ENCODE results near the gene CRY2. TPM values are rescaled to one million over a fixed set of nuclear protein-coding genes. Genes with fewer than 3 reads are reported as not detected.
A peak's percentile ranks its signal among the peaks of the same experiment; 100 is the strongest.

Gene CRY2
- total RNA-seq, 2 experiments from 2014 or later, result 248 TPM

DNA sequence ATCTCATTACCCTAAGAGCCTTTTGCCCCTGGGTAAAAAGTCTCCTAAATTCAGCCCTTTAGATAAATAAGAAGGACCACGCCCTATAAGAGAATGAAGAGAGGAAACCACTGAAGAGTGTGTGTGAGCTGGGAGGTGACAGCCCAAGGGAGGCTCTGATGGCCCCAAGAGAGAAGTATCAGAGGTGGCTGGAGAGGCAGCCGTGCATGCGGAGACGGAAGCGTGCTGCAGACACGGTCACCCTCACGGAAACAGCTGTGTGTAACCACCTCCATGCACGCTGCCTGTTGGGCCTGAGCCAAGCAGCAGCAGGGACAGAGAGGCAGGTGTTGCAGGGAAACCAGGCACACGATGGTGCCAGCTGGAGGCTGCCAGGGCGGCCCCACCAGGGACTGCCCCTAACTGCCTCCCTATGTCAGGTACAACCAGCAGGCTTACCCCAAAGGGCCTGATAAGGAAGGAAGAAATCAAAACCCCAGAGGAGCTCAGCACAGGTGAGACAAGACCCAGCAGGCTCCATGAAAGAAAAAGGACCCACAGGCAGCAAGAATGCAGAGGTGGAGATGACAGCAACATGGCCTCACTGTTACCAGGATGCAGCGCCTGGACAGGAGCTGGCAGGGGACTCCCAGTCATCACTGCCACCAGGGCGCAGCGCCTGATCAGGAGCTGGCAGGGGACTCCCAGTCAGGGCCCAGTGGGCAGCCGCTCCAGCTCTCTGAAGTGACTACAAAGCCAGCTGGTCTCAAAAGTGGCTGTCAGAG, 82.9 kb downstream of the CRY2 start:
- no peaks in the 10 kb centered on the region for H3K9me3 Mint-ChIP-seq
- H3K36me3 Mint-ChIP-seq (ENCODE audit: low read depth), result peaks cover 34% of the 10 kb centered on the region
- peak in 7 of 14 experiments; percentile 30 to 74 (median 49) for DNase-seq
- POLR2A ChIA-PET, result interaction anchor here (0.6 to 2.6 kb wide), 2 partner anchors 12 to 52 kb away, joined by 3 to 22 read pairs; partner anchors contain the start of gene PEX16
- ATAC-seq (ENCODE audit: poor library complexity), result peak; percentile 80
- H3K27me3 Mint-ChIP-seq, result no peaks in the 10 kb centered on the region
- H3K4me1 Mint-ChIP-seq (ENCODE audit: low read depth), result peaks cover 25% of the 10 kb centered on the region
- Histone ChIP-seq H3K4me1 (ENCODE audit: insufficient read depth, low read length) (peaks cover 46% of the 10 kb centered on the region), H3K27me3 (ENCODE audit: control insufficient read depth in 1 of 2, insufficient read depth in 2 of 2, low read length in 2 of 2) (no peaks in the 10 kb centered on the region), H3K27ac (ENCODE audit: low read depth in 1 of 2, low read length in 2 of 2) (peak overlapping the region; percentile 26 to 68), H3K36me3 (ENCODE audit: insufficient read depth, low read length) (peaks cover 29% of the 10 kb centered on the region), H3K9me3 (ENCODE audit: control insufficient read depth in 1 of 2, insufficient read depth in 1 of 2, low read length in 2 of 2) (no peaks in the 10 kb centered on the region), H3K4me3 (ENCODE audit: low read length) (peak overlapping the region; percentile 7)
- TF ChIP-seq, protein P1, sequence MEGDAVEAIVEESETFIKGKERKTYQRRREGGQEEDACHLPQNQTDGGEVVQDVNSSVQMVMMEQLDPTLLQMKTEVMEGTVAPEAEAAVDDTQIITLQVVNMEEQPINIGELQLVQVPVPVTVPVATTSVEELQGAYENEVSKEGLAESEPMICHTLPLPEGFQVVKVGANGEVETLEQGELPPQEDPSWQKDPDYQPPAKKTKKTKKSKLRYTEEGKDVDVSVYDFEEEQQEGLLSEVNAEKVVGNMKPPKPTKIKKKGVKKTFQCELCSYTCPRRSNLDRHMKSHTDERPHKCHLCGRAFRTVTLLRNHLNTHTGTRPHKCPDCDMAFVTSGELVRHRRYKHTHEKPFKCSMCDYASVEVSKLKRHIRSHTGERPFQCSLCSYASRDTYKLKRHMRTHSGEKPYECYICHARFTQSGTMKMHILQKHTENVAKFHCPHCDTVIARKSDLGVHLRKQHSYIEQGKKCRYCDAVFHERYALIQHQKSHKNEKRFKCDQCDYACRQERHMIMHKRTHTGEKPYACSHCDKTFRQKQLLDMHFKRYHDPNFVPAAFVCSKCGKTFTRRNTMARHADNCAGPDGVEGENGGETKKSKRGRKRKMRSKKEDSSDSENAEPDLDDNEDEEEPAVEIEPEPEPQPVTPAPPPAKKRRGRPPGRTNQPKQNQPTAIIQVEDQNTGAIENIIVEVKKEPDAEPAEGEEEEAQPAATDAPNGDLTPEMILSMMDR (IDR thresholded peaks at IDR 0.05), result no peak
- CTCF ChIA-PET, result no interaction called here
- intact Hi-C loops (cut with DNase I, micrococcal nuclease), result no loop called here
- H3K27ac Mint-ChIP-seq, result peak overlapping the region; percentile 82
- peak overlapping the region; percentile 64 for H3K4me3 Mint-ChIP-seq

- intact Hi-C loops (cut with DNase I, micrococcal nuclease), result no loop called here
- Mint-ChIP-seq H3K9me3 (no peaks in the 10 kb centered on the region), H3K27me3 (no peaks in the 10 kb centered on the region), H3K27ac (peak overlapping the region; percentile 82), H3K4me3 (no peak overlapping the region), H3K36me3 (ENCODE audit: low read depth) (peaks cover 43% of the 10 kb centered on the region), H3K4me1 (ENCODE audit: low read depth) (peaks cover 25% of the 10 kb centered on the region)
- DNase-seq (no peak), ATAC-seq (ENCODE audit: poor library complexity) (no peak)
- H3K9me3 ChIP-seq (ENCODE audit: control insufficient read depth in 1 of 2, insufficient read depth in 1 of 2, low read length in 2 of 2), result no peaks in the 10 kb centered on the region
- H3K4me3 ChIP-seq (ENCODE audit: low read length), result no peak overlapping the region
- peaks cover 46% of the 10 kb centered on the region for H3K4me1 ChIP-seq (ENCODE audit: insufficient read depth, low read length)
- ChIA-PET POLR2A (interaction anchor here (2.6 kb wide), 1 partner anchor 13 kb away, joined by 22 read pairs; the partner anchor contains the start of gene PEX16), CTCF (no interaction called here)
- H3K27me3 ChIP-seq (ENCODE audit: control insufficient read depth in 1 of 2, insufficient read depth in 2 of 2, low read length in 2 of 2), result no peaks in the 10 kb centered on the region
- TF ChIP-seq, protein P1 (IDR thresholded peaks at IDR 0.05), result no peak
- H3K36me3 ChIP-seq (ENCODE audit: insufficient read depth, low read length), result peaks cover 37% of the 10 kb centered on the region
- peak overlapping the region in 1 of 2 donors; percentile 68 for H3K27ac ChIP-seq (ENCODE audit: low read depth in 1 of 2, low read length in 2 of 2)
These were observed 83.8 kb downstream of the CRY2 start for GRCh38 chr11:45930951-45931570.

DNA sequence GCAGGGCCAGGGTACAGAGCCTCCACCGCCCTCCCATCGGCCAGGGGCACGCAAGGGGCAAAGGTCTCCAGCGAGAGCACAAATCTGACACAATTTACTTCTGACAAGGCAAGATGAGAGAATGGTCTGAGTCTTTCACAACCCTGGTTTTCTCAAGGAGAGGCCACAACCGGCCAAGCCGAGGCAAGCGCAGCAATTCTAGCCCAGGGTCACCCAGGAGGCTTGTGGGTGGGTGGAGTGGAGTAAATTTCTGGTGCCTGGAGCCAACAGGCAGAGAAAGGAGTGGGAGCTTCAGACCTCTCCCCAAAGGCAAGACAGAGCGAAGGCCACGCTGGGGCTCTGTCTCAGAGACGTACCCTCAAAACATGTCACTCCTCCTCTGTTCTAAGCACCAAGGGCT, 84.5 kb downstream of the CRY2 start:
- Histone ChIP-seq H3K4me3 (ENCODE audit: low read length) (no peak overlapping the region), H3K36me3 (ENCODE audit: insufficient read depth, low read length) (peaks cover 44% of the 10 kb centered on the region), H3K4me1 (ENCODE audit: insufficient read depth, low read length) (peaks cover 46% of the 10 kb centered on the region), H3K9me3 (ENCODE audit: control insufficient read depth in 1 of 2, insufficient read depth in 1 of 2, low read length in 2 of 2) (no peaks in the 10 kb centered on the region), H3K27me3 (ENCODE audit: control insufficient read depth in 1 of 2, insufficient read depth in 2 of 2, low read length in 2 of 2) (no peaks in the 10 kb centered on the region), H3K27ac (ENCODE audit: low read depth in 1 of 2, low read length in 2 of 2) (peak overlapping the region in 1 of 2 donors; percentile 68)
- DNase-seq (no peak), ATAC-seq (ENCODE audit: poor library complexity) (no peak)
- Mint-ChIP-seq H3K4me1 (ENCODE audit: low read depth) (peaks cover 25% of the 10 kb centered on the region), H3K27ac (peak overlapping the region; percentile 82), H3K36me3 (ENCODE audit: low read depth) (peaks cover 50% of the 10 kb centered on the region), H3K4me3 (no peak overlapping the region), H3K27me3 (no peaks in the 10 kb centered on the region), H3K9me3 (no peaks in the 10 kb centered on the region)
- TF ChIP-seq, protein P1 (IDR thresholded peaks at IDR 0.05), result no peak
- CTCF ChIA-PET, result no interaction called here
- intact Hi-C loops (cut with DNase I, micrococcal nuclease), result no loop called here
- POLR2A ChIA-PET, result interaction anchor here (1.5 kb wide), 1 partner anchor 14 kb away, joined by 3 read pairs; the partner anchor contains the start of gene PEX16

Measured in CD4-positive, alpha-beta T cell (primary cell).